Measurements from ENCODE around the gene MUC2. TPM values are rescaled to one million over a fixed set of nuclear protein-coding genes. Genes with fewer than 3 reads are reported as not detected.
"Not testable (repeated sequence)": the region's sequence is repeated elsewhere in the genome, so short reads cannot be mapped to it uniquely, and the experiment has no call there.

MUC2 gene
- total RNA-seq, 2 experiments from 2014 or later, result not detected

DNA sequence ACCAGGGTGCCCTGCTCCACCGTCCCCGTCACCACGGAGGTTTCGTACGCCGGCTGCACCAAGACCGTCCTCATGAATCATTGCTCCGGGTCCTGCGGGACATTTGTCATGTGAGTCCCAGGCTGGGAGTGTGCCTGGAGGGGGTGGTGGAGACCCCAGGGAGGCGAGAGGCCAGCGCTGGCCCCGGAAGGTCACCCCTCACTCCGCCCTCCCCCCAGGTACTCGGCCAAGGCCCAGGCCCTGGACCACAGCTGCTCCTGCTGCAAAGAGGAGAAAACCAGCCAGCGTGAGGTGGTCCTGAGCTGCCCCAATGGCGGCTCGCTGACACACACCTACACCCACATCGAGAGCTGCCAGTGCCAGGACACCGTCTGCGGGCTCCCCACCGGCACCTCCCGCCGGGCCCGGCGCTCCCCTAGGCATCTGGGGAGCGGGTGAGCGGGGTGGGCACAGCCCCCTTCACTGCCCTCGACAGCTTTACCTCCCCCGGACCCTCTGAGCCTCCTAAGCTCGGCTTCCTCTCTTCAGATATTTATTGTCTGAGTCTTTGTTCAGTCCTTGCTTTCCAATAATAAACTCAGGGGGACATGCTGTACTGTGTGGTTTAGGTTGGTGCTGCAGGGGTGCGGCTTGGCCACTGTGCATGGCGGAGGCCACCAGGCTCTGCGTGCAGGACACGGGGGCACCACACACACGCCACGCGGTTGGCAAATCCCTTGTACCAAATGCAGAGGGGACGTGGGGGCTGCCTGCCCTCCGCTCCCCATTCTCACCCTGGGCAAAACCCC lies 35.4 kb downstream of the MUC2 start:
- ChIA-PET CTCF (no interaction called here), POLR2A (no interaction called here)
- H3K36me3 Mint-ChIP-seq (ENCODE audit: low read depth), result no peaks in the 10 kb centered on the region
- no peaks in the 10 kb centered on the region for H3K4me1 Mint-ChIP-seq
- no peak for DNase-seq
- no peaks in the 10 kb centered on the region for H3K27me3 Mint-ChIP-seq
- intact Hi-C loops (cut with DNase I, micrococcal nuclease), result loop anchor here in 1 of 2 experiments (5.0 kb wide), 2 partner anchors 92 to 263 kb away; no protein-coding TSS in a partner anchor
- ATAC-seq, result no peak
- no peak overlapping the region for H3K27ac Mint-ChIP-seq
- no peak overlapping the region for H3K4me3 Mint-ChIP-seq
- H3K9me3 Mint-ChIP-seq (ENCODE audit: low read depth), result no peaks in the 10 kb centered on the region

DNA sequence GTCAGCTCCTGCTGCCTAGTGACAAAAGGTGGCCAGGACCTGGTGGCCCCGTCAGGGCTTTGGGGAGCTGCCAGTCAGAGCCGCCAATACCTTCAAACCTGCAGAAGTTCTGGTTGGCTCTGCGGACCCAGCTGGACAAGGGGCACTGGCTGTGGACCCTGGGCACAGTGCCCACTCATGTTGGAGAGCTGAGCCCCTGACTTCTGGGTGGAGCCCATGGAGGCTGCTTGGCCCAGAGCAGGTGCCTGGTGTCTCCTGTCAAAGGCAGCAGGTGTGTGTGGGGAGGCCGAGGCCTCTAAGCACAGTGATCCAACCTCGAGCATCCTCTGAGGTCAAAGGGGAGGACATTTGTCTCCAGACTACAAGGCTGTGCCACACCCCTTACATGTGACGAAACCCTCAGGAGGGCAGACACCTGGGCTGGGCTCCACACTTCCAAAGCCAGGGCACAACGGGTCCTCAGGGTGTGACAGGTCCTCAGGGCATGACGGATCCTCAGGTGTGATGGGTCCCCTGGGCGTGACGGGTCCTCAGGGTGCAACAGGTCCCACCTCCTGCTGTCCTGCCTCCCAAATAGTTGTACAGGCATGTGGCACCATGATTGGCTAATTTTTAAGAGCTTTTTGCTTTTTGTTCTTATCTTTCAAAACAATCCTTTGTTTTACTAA lies 37.0 kb downstream of the MUC2 start:
- Mint-ChIP-seq H3K27me3 (no peaks in the 10 kb centered on the region), H3K9me3 (ENCODE audit: low read depth) (no peaks in the 10 kb centered on the region), H3K4me3 (no peak overlapping the region), H3K27ac (no peak overlapping the region), H3K36me3 (ENCODE audit: low read depth) (no peaks in the 10 kb centered on the region), H3K4me1 (no peaks in the 10 kb centered on the region)
- intact Hi-C loops (cut with DNase I, micrococcal nuclease), result loop anchor here in 1 of 2 experiments (2.0 to 5.0 kb wide), 3 partner anchors 91 to 264 kb away; no protein-coding TSS in a partner anchor
- ATAC-seq (no peak), DNase-seq (no peak)
- CTCF ChIA-PET, result no interaction called here
- POLR2A ChIA-PET, result no interaction called here

DNA sequence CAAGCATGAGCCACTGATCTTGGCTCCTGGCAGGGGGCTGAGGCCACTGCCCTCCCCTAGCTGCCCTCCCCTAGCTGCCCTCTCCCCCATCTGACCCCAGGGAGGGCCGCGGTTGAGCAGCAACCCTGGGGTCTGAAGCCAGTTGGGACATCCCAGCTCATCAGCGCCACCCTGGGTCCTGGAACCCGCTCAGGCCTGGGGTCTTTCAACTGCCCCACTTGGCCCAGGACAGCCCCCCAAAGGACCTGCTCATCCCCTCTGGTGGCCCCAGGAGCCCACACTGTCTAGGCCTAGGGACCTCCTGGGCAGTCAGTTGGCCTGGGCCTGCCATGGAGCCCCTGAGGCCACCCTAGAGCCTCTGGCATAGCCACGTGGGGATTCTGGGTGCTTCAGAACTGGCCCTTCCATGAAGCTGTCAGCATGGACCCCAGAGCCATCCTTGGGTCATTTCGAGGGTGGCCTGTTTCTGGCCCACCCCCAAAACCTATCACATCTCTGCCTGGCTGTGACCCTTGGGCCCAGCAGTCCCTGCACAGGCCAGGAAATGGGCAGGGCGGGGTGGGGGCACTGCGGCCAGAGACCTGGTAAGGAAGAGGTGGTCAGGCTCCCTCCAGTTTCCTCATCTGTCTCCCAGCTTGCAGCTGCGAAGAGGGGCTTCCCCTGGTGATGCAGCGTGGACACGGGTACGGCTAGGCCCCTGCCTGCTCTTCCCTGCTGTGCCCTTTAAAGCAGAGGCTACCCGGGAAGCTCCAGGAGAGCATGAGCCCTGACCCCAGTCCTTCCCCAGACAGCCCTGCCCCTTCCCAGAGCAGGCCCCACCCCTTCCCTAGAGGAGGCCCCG lies 37.9 kb downstream of the MUC2 start:
- intact Hi-C loops (cut with DNase I, micrococcal nuclease), result loop anchor here in 1 of 2 experiments (2.0 to 5.0 kb wide), 3 partner anchors 90 to 265 kb away; no protein-coding TSS in a partner anchor
- POLR2A ChIA-PET, result no interaction called here

GRCh38 chr11:1113405-1114201 lies 38.9 kb downstream of the MUC2 start:
- peak; percentile 32 for DNase-seq
- Mint-ChIP-seq H3K27me3 (no peaks in the 10 kb centered on the region), H3K4me3 (no peak overlapping the region), H3K4me1 (no peaks in the 10 kb centered on the region), H3K9me3 (ENCODE audit: low read depth) (no peaks in the 10 kb centered on the region), H3K36me3 (ENCODE audit: low read depth) (no peaks in the 10 kb centered on the region), H3K27ac (no peak overlapping the region)
- intact Hi-C loops (cut with DNase I, micrococcal nuclease), result loop anchor here in 1 of 2 experiments (1.0 to 5.0 kb wide), 5 partner anchors 89 to 461 kb away; no protein-coding TSS in a partner anchor
- ChIA-PET CTCF (no interaction called here), POLR2A (no interaction called here)
- peak; percentile 37 for ATAC-seq

More for the DNA sequence above, 37.9 kb downstream of the MUC2 start:
- ATAC-seq (no peak), DNase-seq (peak; percentile 28)
- Mint-ChIP-seq H3K4me1 (no peaks in the 10 kb centered on the region), H3K27me3 (no peaks in the 10 kb centered on the region), H3K4me3 (no peak overlapping the region), H3K27ac (no peak overlapping the region), H3K9me3 (ENCODE audit: low read depth) (no peaks in the 10 kb centered on the region), H3K36me3 (ENCODE audit: low read depth) (no peaks in the 10 kb centered on the region)
- CTCF ChIA-PET, result no interaction called here

GRCh38 chr11:1115292-1115691 lies 40.6 kb downstream of the MUC2 start:
- DNase-seq; intact Hi-C loops (cut with DNase I, micrococcal nuclease): not testable (repeated sequence)

DNA sequence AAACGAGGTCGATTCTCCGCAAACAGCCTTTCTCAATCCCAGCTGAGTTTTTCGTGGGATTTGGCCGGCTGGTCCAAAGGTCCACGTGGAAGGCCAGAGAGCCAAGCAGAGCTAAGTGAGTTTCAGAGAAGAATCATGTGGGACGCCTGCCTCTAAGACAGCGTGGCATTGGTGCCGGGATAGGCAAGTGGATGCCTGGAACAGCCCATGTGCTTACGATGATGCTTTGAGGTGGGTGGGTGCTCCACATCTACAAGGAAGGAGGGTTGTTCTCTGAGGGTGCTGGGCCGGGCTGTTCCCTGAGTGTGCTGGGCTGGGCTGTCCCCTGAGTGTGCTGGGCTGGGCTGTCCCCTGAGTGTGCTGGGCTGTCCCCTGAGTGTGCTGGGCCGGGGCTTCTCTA lies 41.4 kb downstream of the MUC2 start:
- Mint-ChIP-seq H3K27me3 (no peaks in the 10 kb centered on the region), H3K9me3 (ENCODE audit: low read depth) (no peaks in the 10 kb centered on the region), H3K27ac (no peak overlapping the region), H3K36me3 (ENCODE audit: low read depth) (no peaks in the 10 kb centered on the region), H3K4me3 (no peak overlapping the region), H3K4me1 (no peaks in the 10 kb centered on the region)
- intact Hi-C loops (cut with DNase I, micrococcal nuclease), result no loop called here
- DNase-seq (no peak), ATAC-seq (no peak)
- ChIA-PET CTCF (interaction anchor here (0.6 kb wide), 2 partner anchors 123 to 147 kb away, joined by 3 read pairs; no protein-coding TSS in a partner anchor), POLR2A (no interaction called here)

More at GRCh38 chr11:1115292-1115691, 40.6 kb downstream of the MUC2 start:
- H3K9me3 Mint-ChIP-seq (ENCODE audit: low read depth); H3K27ac Mint-ChIP-seq; H3K36me3 Mint-ChIP-seq (ENCODE audit: low read depth); H3K4me1 Mint-ChIP-seq; ATAC-seq; H3K27me3 Mint-ChIP-seq; H3K4me3 Mint-ChIP-seq; CTCF ChIA-PET: not testable (repeated sequence)
- POLR2A ChIA-PET, result interaction anchor here (0.6 kb wide), 1 partner anchor 1709 kb away, joined by 3 read pairs; no protein-coding TSS in a partner anchor

- no peak overlapping the region for H3K4me3 Mint-ChIP-seq
- POLR2A ChIA-PET, result no interaction called here
- no peaks in the 10 kb centered on the region for H3K36me3 Mint-ChIP-seq (ENCODE audit: low read depth)
- H3K4me1 Mint-ChIP-seq, result no peaks in the 10 kb centered on the region
- no peaks in the 10 kb centered on the region for H3K9me3 Mint-ChIP-seq (ENCODE audit: low read depth)
- ATAC-seq (no peak), DNase-seq (peak; percentile 1)
- H3K27me3 Mint-ChIP-seq, result no peaks in the 10 kb centered on the region
- H3K27ac Mint-ChIP-seq, result no peak overlapping the region
- CTCF ChIA-PET, result interaction anchor here (0.6 kb wide), 1 partner anchor 123 kb away, joined by 3 read pairs; no protein-coding TSS in a partner anchor
- intact Hi-C loops (cut with DNase I, micrococcal nuclease), result no loop called here
Observed at GRCh38 chr11:1116666-1117390, 42.2 kb downstream of the MUC2 start.

DNA sequence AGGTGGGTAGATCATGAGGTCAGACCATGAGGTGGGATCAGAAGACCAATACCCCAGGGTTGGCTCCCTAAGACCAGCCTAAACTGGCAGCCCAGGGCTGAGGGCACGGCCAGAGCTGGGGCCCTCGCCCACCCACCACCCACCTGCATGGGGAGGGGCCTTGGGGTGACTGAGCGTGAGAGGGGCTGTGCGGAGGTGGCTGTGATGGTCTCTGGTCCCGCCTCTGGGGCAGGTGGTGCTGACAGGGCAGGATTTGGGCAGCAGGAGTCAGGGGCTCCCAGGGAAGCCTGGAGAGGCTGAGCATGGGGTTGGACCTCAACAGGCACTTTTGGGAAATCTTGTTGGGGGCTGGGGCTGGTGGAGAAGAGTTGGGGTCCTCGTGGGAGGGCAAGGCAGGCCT lies 43.3 kb downstream of the MUC2 start:
- H3K36me3 Mint-ChIP-seq (ENCODE audit: low read depth), result no peaks in the 10 kb centered on the region
- H3K27me3 Mint-ChIP-seq, result peaks cover 1% of the 10 kb centered on the region
- H3K9me3 Mint-ChIP-seq (ENCODE audit: low read depth), result no peaks in the 10 kb centered on the region
- ChIA-PET POLR2A (no interaction called here), CTCF (no interaction called here)
- H3K4me1 Mint-ChIP-seq, result no peaks in the 10 kb centered on the region
- H3K27ac Mint-ChIP-seq, result no peak overlapping the region
- no peak for ATAC-seq
- intact Hi-C loops (cut with DNase I, micrococcal nuclease), result no loop called here
- peak; percentile 3 for DNase-seq
- H3K4me3 Mint-ChIP-seq, result no peak overlapping the region

DNA sequence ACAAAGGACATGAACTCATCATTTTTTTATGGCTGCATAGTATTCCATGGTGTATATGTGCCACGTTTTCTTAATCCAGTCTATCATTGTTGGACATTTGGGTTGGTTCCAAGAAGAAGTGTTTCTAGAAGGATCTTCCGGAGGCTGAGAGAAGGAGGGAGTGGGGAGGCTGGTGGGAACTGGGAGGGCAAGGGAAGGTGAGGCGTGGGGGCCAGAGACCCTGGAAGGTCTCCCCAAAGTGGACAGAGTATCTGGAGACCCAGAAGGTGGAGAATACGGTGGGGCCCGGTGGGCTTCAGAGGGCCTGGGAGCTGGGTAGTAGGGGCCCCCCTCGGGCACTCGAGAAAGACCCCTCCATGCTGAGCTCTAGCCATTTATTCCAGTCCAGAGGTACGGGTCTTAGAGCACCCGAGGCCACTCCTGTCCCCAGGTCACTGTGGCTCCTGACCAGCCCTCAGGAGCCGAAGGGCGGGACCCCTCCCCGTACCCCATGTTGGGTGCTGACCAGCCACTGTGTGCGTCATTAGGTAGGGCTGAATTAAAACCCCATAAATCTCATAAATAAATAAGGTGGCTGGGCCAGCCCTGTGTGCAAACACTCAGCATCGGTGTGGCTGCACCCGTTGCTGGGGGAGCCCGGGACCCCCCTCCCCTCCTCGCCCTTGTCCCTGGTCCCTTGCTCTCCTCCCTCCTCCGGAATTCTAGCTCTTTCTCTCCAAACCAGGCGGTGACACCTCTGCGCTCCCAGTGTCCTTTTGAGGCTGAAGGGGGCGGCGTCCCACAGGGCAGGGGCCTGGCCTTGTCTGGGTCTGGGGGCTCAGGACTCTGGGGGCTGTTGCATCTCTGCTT lies 44.3 kb downstream of the MUC2 start:
- H3K27ac Mint-ChIP-seq, result no peak overlapping the region
- intact Hi-C loops (cut with DNase I, micrococcal nuclease), result no loop called here
- ATAC-seq, result no peak
- ChIA-PET POLR2A (no interaction called here), CTCF (no interaction called here)
- H3K4me1 Mint-ChIP-seq, result no peaks in the 10 kb centered on the region
- no peak for DNase-seq
- no peaks in the 10 kb centered on the region for H3K36me3 Mint-ChIP-seq (ENCODE audit: low read depth)
- H3K9me3 Mint-ChIP-seq (ENCODE audit: low read depth), result no peaks in the 10 kb centered on the region
- no peak overlapping the region for H3K4me3 Mint-ChIP-seq
- H3K27me3 Mint-ChIP-seq, result peaks cover 1% of the 10 kb centered on the region

DNA sequence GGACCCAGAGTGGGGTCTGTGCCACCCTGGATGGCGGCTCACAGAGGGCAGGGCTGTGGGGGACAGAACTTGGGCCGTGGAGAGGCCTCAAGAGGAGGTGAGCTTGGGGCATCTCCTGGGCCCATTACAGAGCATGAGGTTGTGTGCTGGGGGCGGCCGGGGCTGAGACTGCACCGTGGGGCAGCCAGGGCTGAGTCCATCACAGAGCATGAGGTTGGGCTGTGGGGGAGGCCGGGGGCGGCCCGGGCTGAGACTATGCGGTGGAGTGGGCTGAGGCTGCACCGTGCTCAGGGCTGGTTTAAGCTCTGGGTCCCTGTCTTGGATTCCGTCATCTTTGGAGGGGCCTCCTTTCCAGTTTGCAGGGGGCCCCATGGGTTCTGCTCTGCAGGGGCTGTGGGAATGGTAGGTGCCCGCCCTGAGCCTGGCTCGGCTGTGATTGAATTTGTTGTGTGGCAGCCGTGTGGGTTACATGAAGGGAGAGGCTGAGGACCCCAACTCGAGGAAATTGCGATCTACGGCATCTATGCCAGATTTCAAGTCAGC lies 45.0 kb downstream of the MUC2 start:
- Mint-ChIP-seq H3K27ac (no peak overlapping the region), H3K4me1 (no peaks in the 10 kb centered on the region), H3K27me3 (peaks cover 5% of the 10 kb centered on the region), H3K9me3 (ENCODE audit: low read depth) (peaks cover 6% of the 10 kb centered on the region), H3K4me3 (no peak overlapping the region), H3K36me3 (ENCODE audit: low read depth) (no peaks in the 10 kb centered on the region)
- ChIA-PET POLR2A (no interaction called here), CTCF (no interaction called here)
- intact Hi-C loops (cut with DNase I, micrococcal nuclease), result no loop called here
- no peak for DNase-seq
- ATAC-seq, result no peak
